ENCODE measurements around the gene ARID1B.

DNA sequence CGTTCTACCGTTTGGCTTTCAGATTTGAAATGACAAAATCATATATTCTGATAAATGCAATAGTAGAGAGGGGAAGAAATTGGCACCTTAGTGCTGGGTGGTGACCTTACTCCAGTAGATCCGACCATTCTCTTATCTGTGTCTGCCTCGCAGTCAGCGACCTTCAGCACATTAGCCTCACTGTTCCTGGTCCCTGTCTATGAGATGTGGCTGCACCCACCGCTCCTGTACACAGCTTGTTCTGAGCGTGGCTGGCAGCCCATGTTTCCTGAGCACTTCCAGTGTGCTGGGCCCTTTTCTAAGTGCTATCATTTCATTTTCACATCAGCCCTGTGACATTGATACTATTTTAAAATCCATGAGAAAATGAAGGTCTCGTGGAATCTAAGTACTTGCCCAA lies 408.0 kb downstream of the ARID1B start:
- TF ChIP-seq, protein P1, sequence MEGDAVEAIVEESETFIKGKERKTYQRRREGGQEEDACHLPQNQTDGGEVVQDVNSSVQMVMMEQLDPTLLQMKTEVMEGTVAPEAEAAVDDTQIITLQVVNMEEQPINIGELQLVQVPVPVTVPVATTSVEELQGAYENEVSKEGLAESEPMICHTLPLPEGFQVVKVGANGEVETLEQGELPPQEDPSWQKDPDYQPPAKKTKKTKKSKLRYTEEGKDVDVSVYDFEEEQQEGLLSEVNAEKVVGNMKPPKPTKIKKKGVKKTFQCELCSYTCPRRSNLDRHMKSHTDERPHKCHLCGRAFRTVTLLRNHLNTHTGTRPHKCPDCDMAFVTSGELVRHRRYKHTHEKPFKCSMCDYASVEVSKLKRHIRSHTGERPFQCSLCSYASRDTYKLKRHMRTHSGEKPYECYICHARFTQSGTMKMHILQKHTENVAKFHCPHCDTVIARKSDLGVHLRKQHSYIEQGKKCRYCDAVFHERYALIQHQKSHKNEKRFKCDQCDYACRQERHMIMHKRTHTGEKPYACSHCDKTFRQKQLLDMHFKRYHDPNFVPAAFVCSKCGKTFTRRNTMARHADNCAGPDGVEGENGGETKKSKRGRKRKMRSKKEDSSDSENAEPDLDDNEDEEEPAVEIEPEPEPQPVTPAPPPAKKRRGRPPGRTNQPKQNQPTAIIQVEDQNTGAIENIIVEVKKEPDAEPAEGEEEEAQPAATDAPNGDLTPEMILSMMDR (IDR thresholded peaks at IDR 0.05; ENCODE audit: insufficient read depth, low read length, poor library complexity, severe bottlenecking), result no peak
- TF ChIP-seq EZH2phosphoT487 (conservative IDR thresholded peaks at IDR 0.05; ENCODE audit: low read length), result no peak
